Nephron progenitor cell (in vitro differentiated cells): ENCODE measurements around the gene CAPZA1.

Experiments
- DNase-seq: peaks from one replicate; pipeline ENCODE4 v3.0.0; 2021
- H3K27ac Mint-ChIP-seq: 2 replicates; pipeline ENCODE4 v1.8.0; 2021; ENCODE audit warnings: mild to moderate bottlenecking, moderate library complexity, mixed read lengths
- H3K27me3 Mint-ChIP-seq: 2 replicates; pipeline ENCODE4 v1.8.0; 2021; ENCODE audit warnings: mild to moderate bottlenecking, low read depth, mixed read lengths; ENCODE audit not compliant: poor library complexity
- H3K36me3 Mint-ChIP-seq: 2 replicates; pipeline ENCODE4 v1.8.0; 2021; ENCODE audit warnings: low read depth, mixed read lengths
- H3K4me1 Mint-ChIP-seq: 2 replicates; pipeline ENCODE4 v1.8.0; 2021; ENCODE audit warnings: mixed read lengths
- H3K4me3 Mint-ChIP-seq: 2 replicates; pipeline ENCODE4 v1.8.0; 2021; ENCODE audit warnings: mild to moderate bottlenecking, moderate library complexity, mixed read lengths
- H3K9me3 Mint-ChIP-seq: 2 replicates; pipeline ENCODE4 v1.8.0; 2021; ENCODE audit warnings: mild to moderate bottlenecking, moderate library complexity, mixed read lengths
- TF ChIP-seq, protein P1 (sequence below): fragments of 200-600 bp; sonication (generic); IDR thresholded peaks from 2 replicates; pipeline ENCODE4 v1.5.0; 2021; ENCODE audit warnings: antibody characterized with exemption

CAPZA1 gene

DNA sequence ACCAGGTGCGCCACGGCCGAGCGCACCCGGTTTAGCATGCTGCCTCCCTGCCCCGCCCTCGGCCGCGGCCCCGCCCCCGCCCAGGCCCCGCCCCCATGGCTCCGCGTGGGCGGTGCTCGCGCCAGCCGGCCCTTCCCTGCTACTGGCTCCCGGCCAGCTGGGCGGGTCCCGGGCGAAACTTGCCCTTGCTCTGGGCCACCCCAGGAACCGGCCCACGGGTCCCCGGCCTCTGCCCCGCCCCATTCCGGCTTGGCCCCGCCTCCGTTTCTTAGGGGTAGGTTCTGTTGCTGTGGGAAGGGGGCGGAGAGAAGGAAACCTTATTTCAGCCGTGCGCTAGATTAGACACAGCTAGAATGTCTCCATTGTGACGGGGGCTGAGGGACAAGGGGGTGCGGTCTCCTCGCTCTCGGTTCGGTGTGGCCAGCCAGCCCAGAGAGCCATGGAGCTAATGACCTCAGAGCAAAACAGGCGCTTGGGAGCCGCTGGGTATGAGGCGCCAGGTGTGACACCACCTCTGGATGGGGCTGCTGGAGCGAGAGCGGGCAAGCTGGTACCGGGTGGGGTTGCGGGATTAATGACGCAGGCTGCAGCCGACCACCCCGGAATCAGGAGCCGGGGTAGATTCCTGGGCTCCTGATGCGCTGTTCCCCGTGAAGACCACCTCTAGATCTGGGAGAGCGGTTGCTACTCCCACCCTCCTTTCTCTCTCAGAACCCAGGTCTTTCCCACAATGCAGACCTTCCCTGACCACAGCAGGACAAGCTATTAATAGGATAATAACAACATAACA is 95.8 kb downstream of the CAPZA1 start, which contains the start of gene PPM1J:
Gene PPM1J (minus strand): TSS at position 69 of the 790 bp plus-strand sequence. CDS start 31 bp downstream, at position 38.
- H3K36me3 Mint-ChIP-seq: no peaks in the 10 kb centered on the region
- TF ChIP-seq, protein P1, sequence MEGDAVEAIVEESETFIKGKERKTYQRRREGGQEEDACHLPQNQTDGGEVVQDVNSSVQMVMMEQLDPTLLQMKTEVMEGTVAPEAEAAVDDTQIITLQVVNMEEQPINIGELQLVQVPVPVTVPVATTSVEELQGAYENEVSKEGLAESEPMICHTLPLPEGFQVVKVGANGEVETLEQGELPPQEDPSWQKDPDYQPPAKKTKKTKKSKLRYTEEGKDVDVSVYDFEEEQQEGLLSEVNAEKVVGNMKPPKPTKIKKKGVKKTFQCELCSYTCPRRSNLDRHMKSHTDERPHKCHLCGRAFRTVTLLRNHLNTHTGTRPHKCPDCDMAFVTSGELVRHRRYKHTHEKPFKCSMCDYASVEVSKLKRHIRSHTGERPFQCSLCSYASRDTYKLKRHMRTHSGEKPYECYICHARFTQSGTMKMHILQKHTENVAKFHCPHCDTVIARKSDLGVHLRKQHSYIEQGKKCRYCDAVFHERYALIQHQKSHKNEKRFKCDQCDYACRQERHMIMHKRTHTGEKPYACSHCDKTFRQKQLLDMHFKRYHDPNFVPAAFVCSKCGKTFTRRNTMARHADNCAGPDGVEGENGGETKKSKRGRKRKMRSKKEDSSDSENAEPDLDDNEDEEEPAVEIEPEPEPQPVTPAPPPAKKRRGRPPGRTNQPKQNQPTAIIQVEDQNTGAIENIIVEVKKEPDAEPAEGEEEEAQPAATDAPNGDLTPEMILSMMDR: no peak
- H3K27me3 Mint-ChIP-seq: peaks cover 73% of the 10 kb centered on the region
- H3K4me3 Mint-ChIP-seq: peak within 1 kb of the TSS; percentile 88
- no peaks in the 10 kb centered on the region for H3K9me3 Mint-ChIP-seq
- peaks cover 53% of the 10 kb centered on the region for H3K4me1 Mint-ChIP-seq
- no peak within 1 kb of the TSS for H3K27ac Mint-ChIP-seq
- DNase-seq: peak; percentile 100

DNA sequence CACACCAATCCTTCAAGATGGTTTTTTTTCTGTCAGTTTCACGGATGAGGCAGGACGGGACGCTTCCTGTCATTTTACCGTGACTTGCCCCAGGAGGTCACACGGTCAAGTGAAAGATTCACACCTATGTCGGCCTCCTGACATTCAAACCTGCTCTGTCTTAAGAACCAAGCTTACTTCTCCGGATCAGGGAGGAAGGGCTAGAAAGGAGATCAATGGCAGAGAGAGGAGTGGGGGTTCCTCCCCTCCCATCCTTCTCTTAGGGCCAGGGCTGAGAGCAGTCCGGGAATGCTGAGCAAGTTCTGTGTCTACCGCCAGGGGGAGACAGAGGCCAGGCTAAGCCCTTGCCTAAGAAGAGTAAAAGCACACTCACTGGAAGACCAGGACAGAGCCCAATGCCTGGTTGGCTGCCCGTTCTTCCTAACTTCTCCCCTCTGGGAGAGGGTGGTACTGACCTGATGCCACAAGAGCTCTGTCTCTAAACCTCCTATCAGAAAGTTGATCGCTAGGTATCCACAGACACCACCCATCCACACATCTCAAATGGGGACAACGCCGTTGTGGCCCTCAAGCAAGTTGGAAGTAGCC is 96.6 kb downstream of the CAPZA1 start:
- Mint-ChIP-seq H3K4me3 (peak overlapping the region; percentile 88), H3K27ac (no peak overlapping the region), H3K9me3 (no peaks in the 10 kb centered on the region), H3K36me3 (no peaks in the 10 kb centered on the region), H3K27me3 (peaks cover 72% of the 10 kb centered on the region), H3K4me1 (peaks cover 46% of the 10 kb centered on the region)
- TF ChIP-seq, protein P1: peak; percentile 97
- DNase-seq: peak; percentile 92

DNA sequence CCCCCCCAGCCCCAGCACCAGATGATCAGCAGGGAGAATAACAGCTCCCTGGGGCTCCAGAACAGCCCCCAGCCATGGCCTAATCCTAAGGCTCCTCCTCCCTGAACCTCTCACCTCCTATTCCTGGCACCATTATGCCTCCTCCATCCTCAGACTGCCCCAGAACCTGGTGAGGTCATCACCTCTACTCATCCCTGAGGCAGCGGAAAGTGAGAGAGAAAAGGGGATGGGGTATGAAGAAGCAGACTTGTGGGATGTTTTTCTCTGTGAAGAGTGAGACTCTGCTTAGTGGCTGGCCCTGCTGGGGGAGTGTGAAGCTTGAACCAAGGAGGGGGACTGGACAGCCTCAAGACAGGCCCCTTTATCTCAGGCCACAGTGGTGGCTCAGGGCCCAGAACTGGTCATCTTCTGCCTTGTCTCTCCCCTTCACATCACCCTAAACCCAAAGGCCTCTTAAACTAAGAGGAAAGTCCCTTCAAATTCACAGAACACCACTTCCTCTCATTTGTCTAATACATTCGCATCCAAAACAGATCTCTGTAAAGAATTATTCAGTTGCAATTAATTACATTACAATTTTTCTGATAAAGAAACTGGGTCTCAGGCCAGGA is 97.7 kb downstream of the CAPZA1 start:
- Mint-ChIP-seq H3K4me1 (peaks cover 47% of the 10 kb centered on the region), H3K27ac (no peak overlapping the region), H3K36me3 (no peaks in the 10 kb centered on the region), H3K27me3 (peaks cover 75% of the 10 kb centered on the region), H3K4me3 (no peak overlapping the region), H3K9me3 (no peaks in the 10 kb centered on the region)
- TF ChIP-seq, protein P1: no peak
- DNase-seq: no peak

DNA sequence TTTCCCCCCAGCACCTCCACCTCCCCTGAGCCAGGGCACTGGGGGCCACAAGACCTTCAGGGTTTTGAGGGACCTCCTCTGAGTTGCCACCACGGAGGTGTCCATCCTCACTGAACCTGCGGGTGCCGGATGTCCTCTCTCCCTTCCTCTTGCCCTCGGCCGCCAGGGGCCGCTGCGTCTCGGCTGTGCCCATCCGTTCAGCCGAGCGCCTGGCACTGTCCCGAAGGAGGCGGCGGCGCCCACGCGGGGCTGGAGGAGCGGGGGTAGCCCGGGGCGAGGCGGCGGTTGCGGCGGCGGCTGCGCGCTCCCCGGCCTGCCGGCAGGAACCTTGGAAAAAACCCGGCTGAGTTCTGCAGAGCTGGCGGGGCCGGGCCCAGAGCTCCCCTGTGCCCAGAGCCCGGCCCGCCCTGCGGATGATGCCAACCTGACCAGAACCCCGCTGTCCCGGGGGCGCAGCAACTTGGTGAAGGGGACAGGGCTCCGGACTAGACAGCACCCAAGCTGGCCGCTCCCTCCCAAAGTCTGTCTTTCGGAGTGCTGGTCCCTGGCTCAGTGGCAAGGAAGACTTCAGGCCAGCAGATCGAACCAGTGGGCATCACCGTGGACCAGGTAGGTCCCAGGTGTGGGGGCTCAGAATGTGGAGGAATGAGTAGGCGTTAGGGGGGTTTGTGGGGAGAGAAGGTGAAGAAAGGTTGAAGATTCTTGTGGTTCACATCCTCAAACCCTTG is 99.2 kb downstream of the CAPZA1 start:
- Mint-ChIP-seq H3K4me1 (peaks cover 54% of the 10 kb centered on the region), H3K4me3 (no peak overlapping the region), H3K27me3 (peaks cover 62% of the 10 kb centered on the region), H3K9me3 (no peaks in the 10 kb centered on the region), H3K36me3 (no peaks in the 10 kb centered on the region), H3K27ac (no peak overlapping the region)
- TF ChIP-seq, protein P1: peak; percentile 80
- peak; percentile 91 for DNase-seq

DNA sequence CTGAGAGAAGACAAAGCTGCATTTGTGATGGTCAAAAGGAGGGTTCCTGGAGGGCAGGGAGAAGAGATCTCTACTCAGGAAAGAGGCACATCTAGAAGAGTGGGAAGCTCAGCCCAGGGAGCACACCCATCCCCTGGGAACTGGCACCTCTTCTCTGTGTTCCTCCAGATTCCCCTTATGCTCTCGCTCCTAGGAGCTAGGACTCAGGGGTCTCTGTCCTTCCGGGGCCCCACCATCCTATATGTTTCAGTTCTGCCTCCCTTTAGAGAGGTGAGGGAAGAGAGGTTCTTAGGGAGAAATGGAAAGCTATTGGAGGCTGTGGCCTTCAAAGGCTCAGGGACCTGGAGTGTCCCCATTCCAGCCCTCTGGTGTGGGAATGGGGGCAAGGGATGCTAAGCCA is 100.1 kb downstream of the CAPZA1 start:
- H3K36me3 Mint-ChIP-seq: no peaks in the 10 kb centered on the region
- TF ChIP-seq, protein P1: no peak
- DNase-seq: no peak
- H3K4me1 Mint-ChIP-seq: peaks cover 47% of the 10 kb centered on the region
- no peaks in the 10 kb centered on the region for H3K9me3 Mint-ChIP-seq
- H3K27me3 Mint-ChIP-seq: peaks cover 53% of the 10 kb centered on the region
- no peak overlapping the region for H3K27ac Mint-ChIP-seq
- H3K4me3 Mint-ChIP-seq: no peak overlapping the region
